Keratinocyte (primary cell): ENCODE measurements around the gene RRBP1.

ENCODE experiments used
- CTCF ChIP-seq, 3 experiments: IDR thresholded peaks in 1 of 3; conservative IDR thresholded peaks in 1 of 3; optimal IDR thresholded peaks in 1 of 3; 2 replicates in 2 of 3; 3 replicates in 1 of 3; pipeline versions ENCODE3 to v1.5.1; 2011; ENCODE audit warnings: low read length in 3 of 3, mild to moderate bottlenecking in 3 of 3, moderate library complexity in 2 of 3, control low read depth in 1 of 3, inconsistent platforms in 1 of 3; ENCODE audit not compliant: insufficient read depth in 2 of 3; ENCODE audit errors: extremely low read depth in 1 of 3
- EZH2 ChIP-seq: IDR thresholded peaks from one replicate; pipeline ENCODE4 v1.6.1; 2012; ENCODE audit warnings: inconsistent platforms, mild to moderate bottlenecking, low read length, moderate library complexity

- TF ChIP-seq CTCF (optimal IDR thresholded peaks at IDR 0.05 in 1 of 3, IDR thresholded peaks at IDR 0.05 in 1 of 3, conservative IDR thresholded peaks at IDR 0.05 in 1 of 3; ENCODE audit: extremely low read depth in 1 of 3, insufficient read depth in 2 of 3, low read length in 3 of 3) (no peak), EZH2 (no peak)
Measured at GRCh38 chr20:17706632-17707031, 24.6 kb upstream of the RRBP1 start.
